NCI-H2227 treated with DMSO at 0.1 percent for 48 hours (cell line): ENCODE data around the gene TIPIN.
"Not testable (repeated sequence)": the region's sequence is repeated elsewhere in the genome, so short reads cannot be mapped to it uniquely, and the experiment has no call there.

Source experiments
- DNase-seq: peaks from one replicate; lab custom pipeline; 2025; lab: John Stamatoyannopoulos, UW

The TIPIN gene

GRCh38 chr15:66386204-66387123 lies 30.0 kb upstream of the TIPIN start, which contains the start of gene MAP2K1:
Gene MAP2K1 (plus strand): TSS chr15:66386912. CDS start chr15:66387348, 436 bp downstream.
- DNase-seq, result peak; percentile 91

- DNase-seq, result not testable (repeated sequence)
Observed at GRCh38 chr15:66381376-66381775, 24.9 kb upstream of the TIPIN start.

- DNase-seq, result no peak
Observed at GRCh38 chr15:66378814-66379430, 22.4 kb upstream of the TIPIN start.

GRCh38 chr15:66374179-66374578 lies 17.7 kb upstream of the TIPIN start:
- no peak for DNase-seq

GRCh38 chr15:66369773-66370651 lies 13.5 kb upstream of the TIPIN start:
- peak; percentile 8 for DNase-seq

- no peak for DNase-seq
Observed at GRCh38 chr15:66364944-66365528, 8.6 kb upstream of the TIPIN start.

- DNase-seq, result no peak
Observed at GRCh38 chr15:66362776-66363175, 6.3 kb upstream of the TIPIN start.

GRCh38 chr15:66361745-66362460 lies 5.4 kb upstream of the TIPIN start:
- DNase-seq, result not testable (repeated sequence)

- no peak for DNase-seq
Observed at GRCh38 chr15:66359740-66360139, 3.3 kb upstream of the TIPIN start.

- no peak for DNase-seq
Observed at GRCh38 chr15:66356077-66356358, 467 bp downstream of the TIPIN start.

GRCh38 chr15:66348530-66348929 lies 8.0 kb downstream of the TIPIN start:
- DNase-seq, result not testable (repeated sequence)

- DNase-seq, result no peak
Observed at GRCh38 chr15:66328771-66329170, 27.7 kb downstream of the TIPIN start.

- DNase-seq, result no peak
Observed at GRCh38 chr15:66327736-66328135, 28.7 kb downstream of the TIPIN start.

- no peak for DNase-seq
Observed at GRCh38 chr15:66326051-66326450, 30.4 kb downstream of the TIPIN start.

GRCh38 chr15:66323312-66323928 lies 33.1 kb downstream of the TIPIN start:
- DNase-seq, result no peak

- no peak for DNase-seq
Observed at GRCh38 chr15:66312144-66312543, 44.3 kb downstream of the TIPIN start.

- no peak for DNase-seq
Observed at GRCh38 chr15:66310786-66311185, 45.7 kb downstream of the TIPIN start.

- no peak for DNase-seq
Observed at GRCh38 chr15:66309828-66310227, 46.7 kb downstream of the TIPIN start.

GRCh38 chr15:66308531-66308930 lies 48.0 kb downstream of the TIPIN start:
- DNase-seq, result no peak

GRCh38 chr15:66306381-66306780 lies 50.1 kb downstream of the TIPIN start:
- DNase-seq, result no peak

- DNase-seq, result not testable (repeated sequence)
Observed at GRCh38 chr15:66304425-66304824, 52.1 kb downstream of the TIPIN start.
